ENCODE data around the gene SPRR1A. TPM values are rescaled to one million over a fixed set of nuclear protein-coding genes. Genes with fewer than 3 reads are reported as not detected.

SPRR1A gene
- total and polyA plus RNA-seq, 2 of the 4 experiments (the other 2 are of a cell fraction): not detected

DNA sequence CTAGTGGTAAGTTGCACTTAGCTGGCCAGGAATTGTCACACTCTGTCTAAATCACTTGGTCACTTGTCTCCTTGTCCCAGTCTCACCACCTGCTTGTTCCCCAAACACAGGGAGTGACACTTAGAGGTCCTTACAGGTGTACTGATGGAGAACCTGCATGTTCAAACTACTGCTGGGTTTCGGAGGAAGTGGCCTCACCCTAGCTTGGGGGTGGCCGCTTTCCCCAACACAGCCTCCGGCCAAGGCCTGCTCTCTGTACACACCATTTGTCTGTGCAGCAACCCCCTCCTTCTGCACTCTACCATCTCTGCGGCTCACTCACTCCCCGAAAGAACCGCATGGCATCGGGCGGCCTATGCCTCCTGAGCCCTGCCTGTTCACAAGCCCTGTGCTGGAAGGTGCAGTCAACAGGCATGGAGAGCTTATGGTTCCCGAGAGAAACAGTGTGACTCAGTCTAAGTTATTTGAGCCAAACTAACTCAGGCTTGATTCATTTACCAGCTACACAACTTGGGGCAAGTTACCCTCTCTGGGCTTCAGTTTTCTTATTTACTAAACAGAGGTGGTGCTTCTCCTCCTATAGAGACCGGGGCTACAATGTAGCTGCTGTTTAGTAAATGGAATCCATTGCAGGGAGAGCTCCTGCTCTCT, 24.0 kb upstream of the SPRR1A start:
- Histone ChIP-seq H3K36me3 (ENCODE audit: control insufficient read depth, insufficient read depth, low read length) (no peaks in the 10 kb centered on the region), H2BK20ac (ENCODE audit: low read depth, low read length) (no peak overlapping the region), H4K91ac (ENCODE audit: insufficient read depth, low read depth, low read length) (no peak overlapping the region), H3K79me1 (ENCODE audit: low read depth in 1 of 2, low read length in 2 of 2) (no peaks in the 10 kb centered on the region), H3K18ac (ENCODE audit: low read depth, low read length) (no peak overlapping the region), H3K4me1 (ENCODE audit: control insufficient read depth, insufficient read depth, low read length) (no peaks in the 10 kb centered on the region), H4K8ac (ENCODE audit: low read depth in 2 of 2, low read length in 2 of 2) (no peak overlapping the region), H3K9me1 (ENCODE audit: insufficient read depth, low read length) (no peaks in the 10 kb centered on the region), H3K27ac (ENCODE audit: insufficient read depth, low read length) (no peak overlapping the region), H4K5ac (ENCODE audit: low read depth, low read length) (no peak overlapping the region), H3K27me3 (ENCODE audit: control insufficient read depth, insufficient read depth, low read length) (no peaks in the 10 kb centered on the region), H3K4ac (ENCODE audit: low read depth, low read length) (no peak overlapping the region), H2AK9ac (replicated peaks; ENCODE audit: low read depth, low read length, poor library complexity) (no peak overlapping the region), H3K56ac (ENCODE audit: extremely low read depth, insufficient read depth, low read length) (no peak overlapping the region), H4K20me1 (ENCODE audit: insufficient read depth, low read length) (no peaks in the 10 kb centered on the region), H2BK5ac (ENCODE audit: low read depth, low read length, poor library complexity, severe bottlenecking) (no peak overlapping the region), H3K4me3 (ENCODE audit: insufficient read depth, low read depth, low read length) (no peak overlapping the region), H3K4me2 (ENCODE audit: low read depth, low read length) (no peak overlapping the region), H3K9me3 (ENCODE audit: control insufficient read depth, insufficient read depth, low read length) (no peaks in the 10 kb centered on the region; the same call in 1 of the 2 replicates), H2AK5ac (ENCODE audit: low read depth, low read length) (no peak overlapping the region), H2BK15ac (ENCODE audit: low read depth, low read length) (no peak overlapping the region), H2BK120ac (ENCODE audit: low read depth, low read length) (no peak overlapping the region), H3K9ac (ENCODE audit: low read depth, low read length) (no peak overlapping the region), H3K23ac (ENCODE audit: low read depth, low read length) (no peak overlapping the region), H2AFZ (replicated peaks; ENCODE audit: low read length, poor library complexity) (no peak overlapping the region), H3K14ac (replicated peaks; ENCODE audit: low read depth, low read length) (no peak overlapping the region)
- ChIA-PET CTCF (no interaction called here), POLR2A (ENCODE audit: unreplicated experiment) (no interaction called here)
- no TSS peak for BruUV-seq (replicated peaks)
- dilution Hi-C loops (cut with HindIII; ENCODE audit: low sequenced_read_pairs, unreplicated experiment) (no loop called here), intact Hi-C loops (cut with micrococcal nuclease) (no loop called here), in situ Hi-C loops (cut with MboI; ENCODE audit: low sequenced_read_pairs) (no loop called here)
- TF ChIP-seq, protein P1, sequence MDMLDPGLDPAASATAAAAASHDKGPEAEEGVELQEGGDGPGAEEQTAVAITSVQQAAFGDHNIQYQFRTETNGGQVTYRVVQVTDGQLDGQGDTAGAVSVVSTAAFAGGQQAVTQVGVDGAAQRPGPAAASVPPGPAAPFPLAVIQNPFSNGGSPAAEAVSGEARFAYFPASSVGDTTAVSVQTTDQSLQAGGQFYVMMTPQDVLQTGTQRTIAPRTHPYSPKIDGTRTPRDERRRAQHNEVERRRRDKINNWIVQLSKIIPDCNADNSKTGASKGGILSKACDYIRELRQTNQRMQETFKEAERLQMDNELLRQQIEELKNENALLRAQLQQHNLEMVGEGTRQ (IDR thresholded peaks at IDR 0.05; ENCODE audit: low read depth, low read length): no peak
- TF ChIP-seq, protein P2, sequence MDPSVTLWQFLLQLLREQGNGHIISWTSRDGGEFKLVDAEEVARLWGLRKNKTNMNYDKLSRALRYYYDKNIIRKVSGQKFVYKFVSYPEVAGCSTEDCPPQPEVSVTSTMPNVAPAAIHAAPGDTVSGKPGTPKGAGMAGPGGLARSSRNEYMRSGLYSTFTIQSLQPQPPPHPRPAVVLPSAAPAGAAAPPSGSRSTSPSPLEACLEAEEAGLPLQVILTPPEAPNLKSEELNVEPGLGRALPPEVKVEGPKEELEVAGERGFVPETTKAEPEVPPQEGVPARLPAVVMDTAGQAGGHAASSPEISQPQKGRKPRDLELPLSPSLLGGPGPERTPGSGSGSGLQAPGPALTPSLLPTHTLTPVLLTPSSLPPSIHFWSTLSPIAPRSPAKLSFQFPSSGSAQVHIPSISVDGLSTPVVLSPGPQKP (IDR thresholded peaks at IDR 0.05; ENCODE audit: borderline replicate concordance, low read depth, low read length): no peak
- DNase-seq: no peak
- ATAC-seq (ENCODE audit: low read depth): no peak
- WGBS, 2 experiments (ENCODE audit: extremely low coverage in 2 of 2, insufficient read length in 1 of 2): 28% methylated on average over 2 of the region's 10 CpGs; no CpG with 5 or more reads in 1 of the 2 experiments
